Measurements from ENCODE around the gene LINGO3.

LINGO3 gene, protein sequence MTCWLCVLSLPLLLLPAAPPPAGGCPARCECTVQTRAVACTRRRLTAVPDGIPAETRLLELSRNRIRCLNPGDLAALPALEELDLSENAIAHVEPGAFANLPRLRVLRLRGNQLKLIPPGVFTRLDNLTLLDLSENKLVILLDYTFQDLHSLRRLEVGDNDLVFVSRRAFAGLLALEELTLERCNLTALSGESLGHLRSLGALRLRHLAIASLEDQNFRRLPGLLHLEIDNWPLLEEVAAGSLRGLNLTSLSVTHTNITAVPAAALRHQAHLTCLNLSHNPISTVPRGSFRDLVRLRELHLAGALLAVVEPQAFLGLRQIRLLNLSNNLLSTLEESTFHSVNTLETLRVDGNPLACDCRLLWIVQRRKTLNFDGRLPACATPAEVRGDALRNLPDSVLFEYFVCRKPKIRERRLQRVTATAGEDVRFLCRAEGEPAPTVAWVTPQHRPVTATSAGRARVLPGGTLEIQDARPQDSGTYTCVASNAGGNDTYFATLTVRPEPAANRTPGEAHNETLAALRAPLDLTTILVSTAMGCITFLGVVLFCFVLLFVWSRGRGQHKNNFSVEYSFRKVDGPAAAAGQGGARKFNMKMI

DNA sequence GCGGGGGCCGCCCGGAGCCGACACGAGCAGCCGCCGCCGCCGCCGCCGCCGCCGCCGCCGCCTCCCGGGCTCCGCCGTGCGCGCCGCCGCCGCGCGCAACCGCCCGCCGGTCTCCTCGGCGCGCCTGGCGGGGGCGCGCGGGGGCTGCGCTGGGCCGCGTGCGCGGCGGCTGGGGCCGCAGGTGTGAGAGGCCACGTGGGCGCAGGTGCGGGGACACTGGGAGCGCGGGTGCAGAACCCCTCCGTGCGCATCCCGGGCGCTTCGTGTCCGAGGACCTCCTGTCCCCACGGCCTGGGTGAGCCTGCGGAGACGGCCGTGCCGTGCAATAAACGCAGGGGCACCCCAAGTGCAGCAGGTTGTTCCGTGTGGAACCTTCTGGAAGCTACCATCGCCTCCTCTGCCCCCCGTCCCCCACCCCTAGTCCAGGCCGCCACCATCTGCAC is at the start of gene LINGO3:
Gene LINGO3 (minus strand): TSS at position 41 of the 443 bp plus-strand sequence. CDS start 16,378 bp downstream, outside the sequence.
- peak within 1 kb of the TSS; percentile 53; the same call in 1 of the 2 replicates for H3K27ac ChIP-seq
- TF ChIP-seq, protein P1, sequence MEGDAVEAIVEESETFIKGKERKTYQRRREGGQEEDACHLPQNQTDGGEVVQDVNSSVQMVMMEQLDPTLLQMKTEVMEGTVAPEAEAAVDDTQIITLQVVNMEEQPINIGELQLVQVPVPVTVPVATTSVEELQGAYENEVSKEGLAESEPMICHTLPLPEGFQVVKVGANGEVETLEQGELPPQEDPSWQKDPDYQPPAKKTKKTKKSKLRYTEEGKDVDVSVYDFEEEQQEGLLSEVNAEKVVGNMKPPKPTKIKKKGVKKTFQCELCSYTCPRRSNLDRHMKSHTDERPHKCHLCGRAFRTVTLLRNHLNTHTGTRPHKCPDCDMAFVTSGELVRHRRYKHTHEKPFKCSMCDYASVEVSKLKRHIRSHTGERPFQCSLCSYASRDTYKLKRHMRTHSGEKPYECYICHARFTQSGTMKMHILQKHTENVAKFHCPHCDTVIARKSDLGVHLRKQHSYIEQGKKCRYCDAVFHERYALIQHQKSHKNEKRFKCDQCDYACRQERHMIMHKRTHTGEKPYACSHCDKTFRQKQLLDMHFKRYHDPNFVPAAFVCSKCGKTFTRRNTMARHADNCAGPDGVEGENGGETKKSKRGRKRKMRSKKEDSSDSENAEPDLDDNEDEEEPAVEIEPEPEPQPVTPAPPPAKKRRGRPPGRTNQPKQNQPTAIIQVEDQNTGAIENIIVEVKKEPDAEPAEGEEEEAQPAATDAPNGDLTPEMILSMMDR (conservative IDR thresholded peaks at IDR 0.05): no peak

DNA sequence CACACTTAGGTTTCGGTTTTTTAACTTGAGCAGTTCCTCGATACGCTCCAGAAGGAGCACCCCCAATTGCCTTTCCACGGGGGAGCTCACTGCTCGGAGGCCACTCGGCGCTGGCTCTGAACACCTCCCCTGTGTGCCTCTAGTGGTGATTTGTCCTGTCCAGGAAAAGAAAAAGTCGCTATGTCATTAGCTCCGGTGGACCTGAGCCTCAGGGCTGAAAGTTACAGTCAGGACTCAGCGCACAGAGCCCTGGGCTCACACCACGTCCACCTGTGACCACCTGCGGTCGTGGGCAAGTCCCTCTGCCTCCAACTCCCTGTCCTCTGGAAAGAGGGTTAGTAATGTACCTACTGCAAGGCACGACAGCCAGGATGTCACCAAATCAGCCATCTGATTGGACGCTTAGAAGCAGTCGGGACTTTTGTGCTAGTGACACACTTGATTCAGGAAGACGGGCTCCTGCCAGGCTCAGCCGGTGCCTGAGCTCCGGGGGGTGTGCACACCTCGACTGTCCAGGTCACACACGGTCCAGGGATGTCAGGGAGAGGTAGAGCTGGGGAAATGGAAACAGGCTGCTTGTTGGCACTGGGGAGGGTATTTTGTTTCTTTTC is 48.2 kb upstream of the LINGO3 start:
- TF ChIP-seq, protein P1 (conservative IDR thresholded peaks at IDR 0.05): no peak
- H3K27ac ChIP-seq: no peak overlapping the region

DNA sequence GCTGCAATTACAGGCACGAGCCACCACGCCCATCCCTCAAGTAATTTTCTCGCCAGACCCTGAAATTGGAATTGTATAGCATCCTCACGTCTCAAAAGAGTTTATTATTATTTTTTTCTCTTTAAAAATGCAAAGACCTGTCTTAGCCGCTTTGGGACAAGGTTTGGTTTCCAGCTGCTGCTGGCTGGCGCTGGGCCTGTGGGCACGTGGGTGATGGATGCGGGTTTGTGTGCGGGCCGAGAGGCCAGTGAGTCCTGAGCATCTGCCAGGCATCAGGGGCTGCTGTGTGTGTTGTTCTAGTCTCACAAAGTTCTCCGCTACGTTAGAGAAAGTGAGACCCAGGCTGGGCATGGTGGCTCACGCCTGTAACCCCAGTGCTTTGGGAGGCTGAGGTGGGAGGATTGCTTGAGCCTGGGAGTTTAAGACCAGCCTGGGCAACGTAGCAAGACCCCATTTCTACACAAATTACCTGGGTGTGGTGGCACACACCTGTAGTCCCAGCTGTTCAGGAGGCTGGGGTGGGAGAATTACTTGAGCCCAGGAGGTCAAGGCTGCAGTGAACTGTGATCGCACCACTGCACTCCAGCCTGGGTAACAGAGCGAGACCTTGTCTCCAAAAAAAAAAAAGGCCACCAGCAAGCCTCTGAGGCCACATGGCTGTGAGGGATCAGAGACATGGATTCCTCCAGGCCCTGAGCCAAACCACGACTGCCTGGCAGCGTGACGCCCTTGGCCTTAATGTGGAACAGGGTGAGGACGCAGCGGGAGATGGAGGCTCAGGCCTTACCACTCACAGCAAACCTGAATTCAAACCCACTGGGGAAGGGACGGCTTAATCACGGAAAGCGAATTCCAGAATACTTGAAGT is 47.4 kb upstream of the LINGO3 start:
- TF ChIP-seq, protein P1 (conservative IDR thresholded peaks at IDR 0.05): no peak
- no peak overlapping the region for H3K27ac ChIP-seq

DNA sequence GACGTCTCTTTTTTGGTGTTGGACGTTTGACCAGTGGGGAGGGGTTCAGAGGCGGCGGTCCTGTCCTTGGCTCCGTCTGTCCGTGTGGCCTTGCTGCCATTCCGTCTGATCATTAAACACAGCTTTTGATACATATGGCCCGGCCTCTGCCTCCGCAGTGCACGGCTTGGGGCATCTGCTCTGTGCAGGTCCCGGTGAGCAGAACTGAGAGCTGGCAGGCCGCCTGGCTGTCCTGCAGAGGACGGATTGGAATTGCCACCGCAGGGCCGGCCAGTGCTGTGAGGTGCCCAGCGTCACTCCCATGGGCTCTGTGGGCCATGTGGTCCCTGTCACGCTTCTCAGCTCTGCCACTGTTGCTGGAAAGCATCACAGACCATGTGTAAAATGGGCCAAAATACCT is 46.7 kb upstream of the LINGO3 start:
- H3K27ac ChIP-seq: no peak overlapping the region
- TF ChIP-seq, protein P1 (conservative IDR thresholded peaks at IDR 0.05): no peak

DNA sequence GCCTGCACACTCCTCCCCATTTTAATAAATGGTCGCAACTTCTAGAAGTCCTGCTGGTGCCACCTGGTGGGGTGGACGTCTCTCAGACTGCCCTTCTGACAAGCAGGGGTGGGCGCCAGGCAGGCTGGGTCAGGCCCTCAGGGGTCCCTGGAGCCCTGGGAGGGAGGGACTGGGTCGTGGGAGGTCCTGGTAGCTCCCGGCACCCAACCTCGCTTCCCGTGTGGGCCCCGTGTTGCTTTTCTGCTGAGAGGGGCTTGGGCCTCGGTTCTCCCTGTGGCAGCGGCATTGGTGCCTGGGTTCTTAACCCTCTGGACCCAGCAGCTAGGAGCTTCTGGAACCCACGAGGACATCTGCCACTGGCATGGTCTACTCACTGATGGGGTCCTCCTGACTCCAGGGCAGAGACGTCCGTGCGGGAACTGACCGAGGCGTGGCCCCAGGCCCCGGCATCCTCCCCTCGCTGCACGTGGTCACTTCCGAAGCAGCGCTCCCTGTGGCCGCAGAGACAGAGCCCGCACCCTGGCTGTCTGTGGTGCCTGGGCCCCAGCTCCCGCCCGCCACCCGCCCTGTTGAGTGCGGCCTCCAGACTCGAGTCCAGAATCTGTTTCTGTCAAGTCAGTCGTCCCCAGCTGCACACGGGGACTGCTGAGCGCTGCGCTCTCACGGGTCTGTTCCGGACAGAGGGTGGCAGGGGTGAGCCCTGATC is 46.1 kb upstream of the LINGO3 start:
- TF ChIP-seq, protein P1 (conservative IDR thresholded peaks at IDR 0.05): no peak
- H3K27ac ChIP-seq: no peak overlapping the region

DNA sequence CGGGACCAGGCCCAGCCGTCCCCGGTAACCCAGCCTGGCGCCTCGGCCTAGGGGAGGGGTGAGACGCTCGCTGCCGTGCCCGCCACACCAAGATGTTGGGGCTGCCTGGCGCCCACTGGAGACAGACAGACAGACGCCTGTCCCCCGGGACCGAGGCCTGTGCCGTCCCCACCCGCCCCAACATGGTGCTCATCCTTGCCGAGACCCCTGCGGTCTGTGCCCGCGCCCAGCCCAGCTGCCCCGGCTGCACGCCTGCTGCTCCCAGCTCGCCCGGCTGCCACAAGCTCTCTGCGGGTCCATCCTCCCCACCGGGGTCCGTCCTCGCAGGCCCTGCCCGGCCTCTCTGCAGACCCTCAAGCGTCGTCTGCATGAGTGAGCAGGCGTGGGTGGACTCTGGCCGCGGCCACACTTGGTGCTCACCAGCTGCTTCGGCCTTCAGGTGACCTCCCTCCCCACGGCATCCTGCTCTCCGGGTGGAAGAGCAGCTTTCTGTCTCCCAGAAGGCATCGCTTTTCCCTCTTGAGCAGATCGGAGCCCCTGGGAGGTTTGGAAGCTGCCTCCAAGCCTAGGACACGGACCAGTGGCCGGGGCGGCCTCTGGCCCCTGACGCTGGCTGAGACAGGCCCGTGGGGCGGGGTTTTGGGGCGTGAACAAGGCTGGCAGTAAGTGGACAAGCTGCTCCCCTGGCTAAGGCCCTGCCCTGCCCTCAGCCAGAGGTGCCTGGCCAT is 45.4 kb upstream of the LINGO3 start:
- TF ChIP-seq, protein P1 (conservative IDR thresholded peaks at IDR 0.05): no peak
- no peak overlapping the region for H3K27ac ChIP-seq
